GM18505 (cell line): ENCODE measurements around the gene CSTF3.
A peak's percentile ranks its signal among the peaks of the same experiment; 100 is the strongest.

ENCODE experiments used
- ATAC-seq: cut with Tn5 transposase; IDR thresholded peaks from one replicate; pipeline ENCODE4 v1.9.1; 2021; ENCODE audit not compliant: unreplicated experiment
- POLR2A ChIP-seq: IDR thresholded peaks from 4 replicates; pipeline ENCODE4 v1.6.1; 2011; ENCODE audit warnings: borderline replicate concordance; ENCODE audit not compliant: insufficient read depth, insufficient read length; ENCODE audit errors: extremely low read depth

The CSTF3 gene

DNA sequence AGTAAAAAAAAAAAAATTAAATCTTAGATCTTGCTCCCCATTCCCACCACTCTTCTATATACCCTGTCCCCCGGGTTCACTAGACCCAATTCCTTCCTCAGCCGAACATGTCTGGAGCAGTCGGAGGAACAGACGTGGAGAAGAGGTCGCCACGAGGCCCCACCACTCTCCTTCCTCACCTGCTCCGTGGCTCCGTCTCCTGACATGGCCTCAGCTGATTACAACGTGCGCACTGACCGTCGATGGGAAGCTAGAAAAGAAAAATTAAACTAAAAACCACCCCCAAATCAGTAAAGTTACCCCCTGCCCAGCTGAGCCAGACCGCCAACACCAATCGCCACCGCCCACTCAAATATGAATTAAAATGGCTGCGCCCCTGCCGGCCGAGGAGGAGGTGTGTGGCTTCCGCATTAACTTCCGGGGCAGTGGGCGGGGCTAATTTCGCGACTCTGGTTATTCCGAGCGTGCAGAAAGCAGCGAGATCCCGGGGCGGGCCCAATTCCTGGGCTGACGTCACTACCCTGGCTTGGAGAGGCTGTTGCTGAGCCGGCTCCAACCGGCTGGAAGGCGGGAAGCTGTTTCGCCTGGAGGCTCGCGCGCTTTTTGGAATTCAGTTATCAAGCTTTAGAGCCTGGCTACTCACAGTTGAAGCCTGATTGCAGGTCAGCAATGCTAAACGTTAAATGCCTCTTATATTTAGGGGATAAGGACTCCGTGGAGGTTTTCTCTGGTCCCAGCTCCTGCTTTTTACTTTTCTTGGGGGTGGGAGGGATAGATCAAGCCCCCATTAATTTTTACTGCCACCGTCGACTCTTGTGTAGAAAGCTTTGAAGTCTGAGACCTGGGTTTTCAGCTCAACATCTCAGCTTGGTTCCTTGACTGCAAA lies at the start of gene CSTF3:
TSS of gene CSTF3 (minus strand) at position 361 of the 886 bp plus-strand sequence. CDS start at position 206, 155 bp downstream.
- peak; percentile 90 for ATAC-seq
- TF ChIP-seq POLR2A, result peak; percentile 78

DNA sequence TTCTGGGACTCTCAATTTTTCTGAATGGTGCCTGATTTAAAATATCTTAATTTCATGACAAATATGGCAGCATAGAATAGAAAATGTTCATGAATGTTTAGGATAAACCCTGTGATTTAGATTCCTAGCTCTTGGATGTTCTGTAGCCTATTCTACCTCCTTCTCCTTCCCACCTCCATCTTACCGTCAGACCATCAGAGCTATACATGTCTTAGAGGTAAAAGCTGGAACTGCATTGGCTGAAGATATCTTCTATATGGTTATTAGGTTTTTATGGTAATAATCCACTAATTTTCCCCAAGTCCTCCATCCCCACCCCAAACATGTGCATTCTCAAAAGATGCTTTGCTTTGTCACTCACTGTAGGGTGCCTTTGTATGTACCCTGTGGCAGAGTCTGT lies 46.9 kb upstream of the CSTF3 start:
- TF ChIP-seq POLR2A, result no peak
- ATAC-seq, result no peak

DNA sequence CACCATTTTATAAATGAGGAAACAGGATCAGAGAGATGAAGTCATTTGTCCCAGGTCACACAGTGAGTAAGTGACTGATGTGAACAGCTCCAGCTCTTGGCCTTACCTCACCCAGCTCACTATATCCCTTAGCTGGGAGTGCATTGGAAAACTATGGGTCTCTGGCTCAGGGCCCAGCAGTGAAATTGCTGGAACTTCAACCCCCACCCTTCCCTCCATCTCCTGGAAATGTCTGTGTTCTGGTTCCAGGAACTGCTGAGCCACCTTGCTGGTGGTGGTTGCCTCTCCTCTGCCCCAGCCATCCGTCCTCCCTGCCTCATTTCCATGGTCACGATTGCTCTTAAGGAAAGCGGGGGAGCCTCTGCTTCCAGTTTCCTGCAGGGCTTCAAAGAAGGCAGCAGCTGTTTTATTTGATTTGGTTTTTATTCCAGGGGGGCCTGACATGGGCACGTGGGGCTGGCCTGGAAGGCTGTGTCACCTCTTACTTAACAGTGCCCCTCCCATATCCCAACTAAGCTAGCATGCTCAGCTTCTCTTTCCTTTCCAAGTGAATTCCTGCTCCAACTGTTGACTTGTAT lies 46.2 kb upstream of the CSTF3 start:
- TF ChIP-seq POLR2A, result no peak
- no peak for ATAC-seq

DNA sequence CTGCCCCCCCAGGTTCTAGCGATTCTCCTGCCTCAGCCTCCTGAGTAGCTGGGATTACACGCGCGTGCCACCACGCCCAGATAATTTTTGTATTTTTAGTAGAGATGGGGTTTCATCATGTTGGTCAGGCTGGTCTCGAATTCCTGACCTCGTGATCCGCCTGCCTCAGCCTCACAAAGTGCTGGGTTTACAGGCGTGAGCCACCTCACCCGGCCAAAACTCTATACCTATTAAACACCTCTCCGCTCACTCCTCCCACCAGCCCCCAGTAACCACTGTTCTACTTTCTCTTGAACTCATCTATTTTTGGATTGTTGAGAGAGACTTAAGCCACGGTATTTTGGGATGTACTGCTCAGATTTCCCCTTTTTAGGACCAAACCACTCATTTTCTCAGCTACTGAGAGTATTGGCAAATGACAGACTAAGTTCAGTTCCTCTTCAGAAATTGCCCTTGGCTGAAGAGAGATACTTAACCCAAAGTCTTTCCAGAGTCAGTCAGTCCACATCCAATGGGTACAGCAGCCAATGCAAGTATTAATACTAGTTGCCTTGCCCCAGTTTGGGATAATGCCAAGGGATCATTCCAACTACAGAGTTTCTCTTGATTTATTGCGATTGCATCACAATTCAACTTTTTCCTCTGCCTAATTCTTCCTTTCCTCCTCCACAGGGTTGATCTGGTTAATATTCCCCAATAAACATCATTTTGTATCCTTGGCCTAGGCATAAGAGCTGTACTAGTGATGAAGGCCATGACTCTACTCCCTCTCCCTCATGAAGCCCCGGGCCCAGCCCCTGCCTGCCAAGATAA lies 36.8 kb upstream of the CSTF3 start:
- no peak for ATAC-seq
- TF ChIP-seq POLR2A, result no peak

DNA sequence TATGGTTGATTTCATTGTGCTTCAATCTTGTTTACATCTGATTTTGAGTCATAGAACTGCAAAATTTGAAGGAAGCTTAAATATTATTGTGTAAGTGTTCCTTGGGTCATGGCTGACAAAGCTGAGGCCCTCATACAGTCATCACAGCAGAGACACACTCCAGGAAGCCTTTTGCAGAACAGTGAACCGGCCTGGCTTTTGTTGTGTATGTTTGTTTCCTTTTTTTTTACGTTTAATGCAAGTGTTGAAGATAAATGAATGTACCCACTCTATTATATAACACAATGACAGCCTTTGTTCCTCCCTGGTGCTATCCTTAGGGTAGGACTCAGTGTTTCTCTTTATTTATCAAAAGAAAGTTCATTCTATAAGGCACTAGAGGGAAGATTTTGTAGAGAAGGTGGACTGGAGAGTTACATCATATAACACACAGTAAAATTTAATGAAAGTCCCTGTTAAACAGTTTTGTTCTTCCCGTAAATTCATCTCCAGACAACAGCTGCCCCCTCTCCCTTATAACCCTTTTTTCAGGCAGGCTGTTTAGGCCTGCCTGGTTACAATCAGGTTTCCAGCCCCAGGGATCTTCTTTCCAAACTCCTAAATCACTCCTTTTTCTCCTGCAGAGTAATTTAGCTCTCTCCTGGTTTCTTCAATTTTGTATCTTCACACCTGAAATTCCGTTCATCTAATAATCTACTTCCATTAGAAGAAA lies 34.3 kb upstream of the CSTF3 start:
- no peak for TF ChIP-seq POLR2A
- no peak for ATAC-seq

DNA sequence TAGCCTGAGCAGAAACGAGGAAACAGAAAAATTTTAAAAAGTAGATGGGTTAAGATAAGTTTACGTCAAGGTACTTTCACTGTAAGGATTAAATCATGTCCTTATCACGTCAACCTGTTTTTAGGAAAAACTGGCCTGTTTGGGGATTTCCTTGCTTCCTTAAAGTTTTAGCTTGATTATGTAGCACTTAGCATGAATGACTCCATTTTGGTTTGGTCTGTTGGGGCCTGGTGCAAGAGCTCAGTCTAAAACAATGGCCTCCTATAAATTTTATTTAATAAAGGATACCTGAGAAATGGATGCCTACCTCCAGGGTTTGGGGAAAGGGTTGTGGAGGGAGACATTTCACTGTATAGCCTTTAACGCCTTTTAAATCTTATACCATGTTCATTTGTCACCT lies 33.2 kb upstream of the CSTF3 start:
- ATAC-seq, result no peak
- no peak for TF ChIP-seq POLR2A

DNA sequence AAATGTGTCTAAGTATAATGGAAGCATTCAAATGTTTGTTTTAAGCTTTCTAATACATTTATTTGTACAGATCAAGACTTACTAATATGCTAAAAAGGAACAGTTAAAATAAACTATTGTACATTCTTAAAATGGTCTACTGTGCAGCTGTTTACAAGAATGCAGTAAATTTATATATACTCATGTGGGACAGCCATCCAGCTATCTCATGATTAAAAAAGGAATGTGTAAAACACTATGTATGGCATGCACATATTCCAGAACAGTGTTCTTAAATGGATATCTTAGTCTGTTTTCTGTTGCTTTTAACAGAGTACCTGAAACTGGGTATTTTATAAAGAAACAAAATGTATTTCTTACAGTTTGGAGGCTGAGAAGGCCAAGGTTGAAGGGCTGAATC lies 30.2 kb upstream of the CSTF3 start:
- no peak for TF ChIP-seq POLR2A
- no peak for ATAC-seq

DNA sequence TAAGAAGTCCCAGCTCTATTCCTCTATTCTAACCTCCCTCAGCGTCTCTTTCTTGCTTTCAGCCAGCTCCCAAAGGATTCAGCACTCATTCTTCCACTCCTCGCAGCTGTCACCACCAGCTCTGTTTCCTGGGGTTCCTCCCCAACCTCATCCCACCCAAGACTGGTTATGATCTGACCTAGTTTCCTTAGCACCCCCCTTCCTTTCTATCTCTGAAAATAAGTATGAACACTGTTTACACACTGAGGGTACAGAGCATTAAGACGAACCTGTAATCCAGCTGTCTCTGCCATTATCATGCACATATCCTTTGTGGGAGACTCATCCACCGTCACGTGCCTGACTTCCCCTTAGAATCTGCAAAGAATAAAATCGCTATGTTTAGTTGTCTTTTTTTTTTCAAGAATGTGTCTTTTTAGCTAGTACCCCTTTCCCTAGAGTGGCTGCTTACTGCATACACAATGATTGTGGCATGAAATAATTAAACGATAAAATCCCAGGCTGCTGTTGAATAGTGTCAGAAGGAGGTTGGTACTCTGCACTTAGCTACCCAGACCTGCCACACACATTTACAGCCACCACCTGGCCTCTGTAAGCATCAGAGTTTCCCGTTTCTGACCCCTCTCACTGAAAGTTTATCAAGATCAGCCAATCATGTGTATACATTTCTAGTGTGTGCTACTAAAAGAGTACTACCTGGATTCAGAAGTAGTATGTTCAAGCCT lies 26.9 kb upstream of the CSTF3 start:
- no peak for ATAC-seq
- TF ChIP-seq POLR2A, result no peak

DNA sequence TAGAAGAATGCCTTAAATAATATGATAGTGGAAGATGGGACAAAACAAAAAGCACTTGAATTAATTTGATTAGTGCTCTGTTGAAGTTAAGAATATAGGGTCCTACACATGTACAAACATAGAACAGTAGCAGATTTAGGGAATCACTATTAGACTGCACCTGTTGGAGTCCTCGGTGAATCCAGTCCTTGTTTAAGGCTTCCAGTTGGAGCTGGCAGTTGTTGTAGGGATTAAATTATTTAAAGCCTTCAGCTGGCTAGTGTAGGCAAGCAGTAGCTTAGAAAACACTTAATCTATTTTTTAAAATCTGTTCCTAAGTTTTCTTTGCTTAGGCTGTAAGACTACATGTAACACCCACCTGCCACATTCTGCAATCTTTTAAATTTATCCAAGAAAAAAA lies 24.5 kb upstream of the CSTF3 start:
- no peak for ATAC-seq
- no peak for TF ChIP-seq POLR2A

DNA sequence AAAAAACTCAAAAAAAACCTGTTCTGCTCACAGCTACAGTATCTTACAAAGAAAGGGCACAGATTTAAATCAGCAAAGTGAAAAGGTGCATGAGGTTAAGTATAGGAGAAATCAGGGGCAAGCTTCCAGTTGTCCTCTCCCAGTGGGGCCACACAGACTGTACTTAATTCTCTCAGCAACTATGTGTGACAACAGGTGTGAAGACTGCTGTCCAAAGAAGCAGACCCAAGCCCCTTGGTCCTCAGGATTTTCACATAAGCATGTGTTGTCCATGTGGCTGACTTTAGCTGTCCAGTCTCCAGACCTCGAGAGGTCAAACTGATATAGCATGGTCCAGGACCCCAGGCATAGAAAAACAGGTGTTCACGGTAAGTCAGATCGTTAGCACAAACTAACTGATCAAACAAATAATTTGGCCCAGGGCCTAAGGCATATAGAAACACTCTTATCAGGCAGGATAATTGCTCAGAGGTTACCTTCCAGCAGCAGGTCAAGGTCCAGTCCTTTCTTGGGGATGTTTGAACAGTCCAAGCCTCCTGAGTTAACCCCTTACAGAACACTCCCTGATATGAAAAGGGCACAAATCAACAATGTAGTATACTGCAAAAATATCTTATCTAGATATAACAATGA lies 21.1 kb upstream of the CSTF3 start:
- no peak for TF ChIP-seq POLR2A
- ATAC-seq, result no peak

DNA sequence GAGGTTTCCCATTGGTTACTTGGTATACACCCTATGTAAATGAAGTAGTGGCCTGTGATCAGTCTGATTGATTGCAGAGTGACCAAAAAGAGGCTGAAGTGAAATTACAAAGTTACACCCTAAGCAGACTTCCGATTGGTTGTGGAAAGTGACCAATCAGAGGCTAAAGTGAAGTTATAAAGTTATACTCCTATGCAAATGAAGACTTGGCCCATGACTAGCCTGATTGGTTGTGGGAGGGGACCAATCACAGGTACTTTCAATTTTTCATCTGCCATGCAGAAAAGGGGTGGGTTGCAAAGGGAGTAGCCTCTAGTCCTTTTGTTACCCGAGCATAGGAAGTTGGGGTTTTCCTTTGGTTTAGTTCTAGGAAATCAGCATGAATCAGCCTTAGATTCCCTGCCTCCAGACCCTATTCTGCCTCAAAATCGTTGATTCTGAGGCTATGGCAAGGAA lies 18.1 kb upstream of the CSTF3 start:
- no peak for TF ChIP-seq POLR2A
- no peak for ATAC-seq
